HepG2 (cell line): ENCODE results near the gene DDAH1. TPM values are rescaled to one million over a fixed set of nuclear protein-coding genes. Genes with fewer than 3 reads are reported as not detected.
A peak's percentile ranks its signal among the peaks of the same experiment; 100 is the strongest.

Experiments used
- BHLHE40 ChIP-seq: IDR thresholded peaks from 2 replicates; pipeline ENCODE4 v1.6.1; 2011; ENCODE audit warnings: low read length, improper control_type of control experiment
- CENPBD1 ChIP-seq: sonication (generic); formaldehyde crosslinking; IDR thresholded peaks from 2 replicates; pipeline ENCODE4 v1.8.0; 2022; ENCODE audit warnings: missing genetic modification reagents, low read depth, mild to moderate bottlenecking, borderline replicate concordance
- DPF2 ChIP-seq: sonication (generic); formaldehyde crosslinking; IDR thresholded peaks from 2 replicates; pipeline ENCODE4 v1.4.0; 2020; ENCODE audit warnings: mild to moderate bottlenecking, low read depth, missing genetic modification reagents, borderline replicate concordance
- ETV6 ChIP-seq: sonication (generic); formaldehyde crosslinking; conservative IDR thresholded peaks from 2 replicates; pipeline ENCODE4 v1.4.0; 2020; ENCODE audit warnings: missing genetic modification reagents
- FOXK1 ChIP-seq: sonication (generic); formaldehyde crosslinking; IDR thresholded peaks from 2 replicates; pipeline ENCODE4 v1.4.0; 2020; ENCODE audit warnings: low read depth, missing genetic modification reagents, borderline replicate concordance
- IRF9 ChIP-seq: sonication (generic); formaldehyde crosslinking; IDR thresholded peaks from 2 replicates; pipeline ENCODE4 v1.8.0; 2022; ENCODE audit warnings: missing genetic modification reagents, mild to moderate bottlenecking, borderline replicate concordance
- MYC ChIP-seq: sonication (generic); formaldehyde crosslinking; IDR thresholded peaks from 2 replicates; pipeline ENCODE4 v1.9.0; 2021; ENCODE audit warnings: missing genetic modification reagents, borderline replicate concordance
- NFE2 ChIP-seq: sonication (generic); formaldehyde crosslinking; IDR thresholded peaks from 2 replicates; pipeline ENCODE4 v1.4.0; 2020; ENCODE audit warnings: missing genetic modification reagents
- PAX8 ChIP-seq: sonication (generic); formaldehyde crosslinking; IDR thresholded peaks from 2 replicates; pipeline ENCODE4 v1.8.0; 2022; ENCODE audit warnings: mild to moderate bottlenecking, missing genetic modification reagents, borderline replicate concordance
- SMYD3 ChIP-seq: sonication (generic); formaldehyde crosslinking; IDR thresholded peaks from 2 replicates; pipeline ENCODE4 v1.8.1; 2023; ENCODE audit warnings: mild to moderate bottlenecking, missing genetic modification reagents
- SRSF1 ChIP-seq: fragments of 200-400 bp; formaldehyde crosslinking; optimal IDR thresholded peaks from 2 replicates; pipeline ENCODE3; 2017; ENCODE audit warnings: mild to moderate bottlenecking, low read depth, low read length, moderate library complexity
- TAF15 ChIP-seq: fragments of 200-400 bp; formaldehyde crosslinking; IDR thresholded peaks from one replicate; pipeline ENCODE4 v1.6.1; 2018; ENCODE audit warnings: mild to moderate bottlenecking, low read depth, low read length; ENCODE audit not compliant: poor library complexity, severe bottlenecking
- TCF12 ChIP-seq, 2 experiments: fragments of 450-650 bp in 1 of 2; sonication (generic) in 1 of 2; formaldehyde crosslinking in 1 of 2; IDR thresholded peaks; 2 replicates each; pipeline versions ENCODE4 v1.6.1 to v1.8.0; 2017 to 2022; ENCODE audit warnings: antibody characterized with exemption in 1 of 2, mild to moderate bottlenecking in 1 of 2, missing genetic modification reagents in 1 of 2, moderate library complexity in 1 of 2
- TOPORS ChIP-seq: sonication (generic); formaldehyde crosslinking; IDR thresholded peaks from 2 replicates; pipeline ENCODE4 v1.8.0; 2023; ENCODE audit warnings: mild to moderate bottlenecking, missing genetic modification reagents
- ZBTB34 ChIP-seq: sonication (generic); formaldehyde crosslinking; IDR thresholded peaks from 2 replicates; pipeline ENCODE4 v1.8.0; 2022; ENCODE audit warnings: mild to moderate bottlenecking, missing genetic modification reagents
- ZHX2 ChIP-seq, 2 experiments: sonication (generic) in 1 of 2; formaldehyde crosslinking in 1 of 2; IDR thresholded peaks; 2 replicates each; pipeline versions ENCODE4 v1.6.1 to v1.9.0; 2014 to 2022; ENCODE audit warnings: antibody characterized with exemption in 1 of 2, borderline replicate concordance in 1 of 2, inconsistent platforms in 1 of 2, low read depth in 1 of 2, missing genetic modification reagents in 1 of 2
- ZNF607 ChIP-seq: sonication (generic); formaldehyde crosslinking; IDR thresholded peaks from 2 replicates; pipeline ENCODE4 v1.5.1; 2020; ENCODE audit warnings: missing genetic modification reagents, mild to moderate bottlenecking, borderline replicate concordance
- ZNF878 ChIP-seq: sonication (generic); formaldehyde crosslinking; IDR thresholded peaks from 2 replicates; pipeline ENCODE4 v1.8.1; 2023; ENCODE audit warnings: mild to moderate bottlenecking, missing genetic modification reagents, moderate library complexity
- polyA plus RNA-seq, 8 experiments: library from polyadenylated mRNA; depleted of rRNA in 3 of 8; stranded (reverse) in 7 of 8; unstranded in 1 of 8; fragments of >200 nt; fragmentation: Illumina TruSeq in 4 of 8; extraction: Trizol in 4 of 8; gene quantifications; 2 replicates each; pipeline versions ENCODE4 v1.2.1 to v1.2.3, GENCODE V29; 2011 to 2016; ENCODE audit warnings: low read depth in 4 of 8, missing spikeins in 1 of 8, mixed read lengths in 1 of 8; ENCODE audit not compliant: insufficient read depth in 1 of 8
- total RNA-seq, 5 experiments: library from RNA; depleted of rRNA; stranded (reverse); fragments of >200 nt; fragmentation: Illumina TruSeq; extraction: Trizol; gene quantifications; 2 replicates each; pipeline ENCODE4 v1.2.3, GENCODE V29; 2016; ENCODE audit warnings: low read depth in 1 of 5

DDAH1 gene
- total and polyA plus RNA-seq, 2 of the 13 experiments (the other 11 are each of a cell fraction or from before 2014, with no cell fraction given) = 39.7 to 64.4 TPM

- TF ChIP-seq ZHX2 (IDR thresholded peaks at IDR 0.05; ENCODE audit: low read depth) = no peak
- TF ChIP-seq ZHX2 (CRISPR knock-in tag; IDR thresholded peaks at IDR 0.05; ENCODE audit: borderline replicate concordance) = no peak
- peak; percentile 71; the same call in 1 of the 2 replicates for TF ChIP-seq TOPORS (CRISPR knock-in tag)
- TF ChIP-seq FOXK1 (CRISPR knock-in tag) = peak; percentile 39; the same call in 1 of the 2 replicates
- peak; percentile 73 for TF ChIP-seq SRSF1
- peak; percentile 18; the same call in 1 of the 2 replicates for TF ChIP-seq ZBTB34 (CRISPR knock-in tag)
- TF ChIP-seq MYC (CRISPR knock-in tag) = peak; percentile 75
- no peak for TF ChIP-seq ZNF878 (CRISPR knock-in tag)
- TF ChIP-seq ZNF607 (CRISPR knock-in tag) = peak; percentile 11; the same call in 1 of the 2 replicates
- peak; percentile 70 for TF ChIP-seq TAF15
- TF ChIP-seq ETV6 (CRISPR knock-in tag) = no peak
- no peak for TF ChIP-seq BHLHE40
- peak; percentile 25; the same call in 1 of the 2 replicates for TF ChIP-seq IRF9 (CRISPR knock-in tag)
- 0 out of 2 replicates have a peak, but pooled peaks have one; percentile 16 for TF ChIP-seq DPF2 (CRISPR knock-in tag)
- no peak for TF ChIP-seq SMYD3 (CRISPR knock-in tag)
- TF ChIP-seq PAX8 (CRISPR knock-in tag) = no peak
- TF ChIP-seq TCF12 (IDR thresholded peaks at IDR 0.05) = no peak
- no peak for TF ChIP-seq TCF12 (CRISPR knock-in tag; IDR thresholded peaks at IDR 0.05)
- TF ChIP-seq CENPBD1 (CRISPR knock-in tag) = no peak
- TF ChIP-seq NFE2 (CRISPR knock-in tag) = no peak
These were observed 361 bp downstream of the DDAH1 start (continued) for GRCh38 chr1:85464497-85465098.
